Central memory CD8-positive, alpha-beta T cell (primary cell): ENCODE measurements around the gene SSTR5.

Experiments
- ATAC-seq: fragments of 150-1000 bp; cut with Tn5 transposase; replicated peaks from 2 replicates; pipeline ENCODE4 v1.10.0; 2022; ENCODE audit warnings: mild to moderate bottlenecking, moderate FRiP score, moderate number of reproducible peaks; ENCODE audit not compliant: poor library complexity, severe bottlenecking; ENCODE audit errors: extremely low read depth
- DNase-seq, 2 donors: peaks; one replicate each; pipeline ENCODE4 v3.0.0; 2021; ENCODE audit warnings: low spot score in 2 of 2
- H3K27ac Mint-ChIP-seq: one replicate; pipeline ENCODE4 v1.8.0; 2022; ENCODE audit warnings: low read depth, mild to moderate bottlenecking, moderate library complexity, mixed read lengths
- H3K27me3 Mint-ChIP-seq: one replicate; pipeline ENCODE4 v1.8.0; 2022; ENCODE audit warnings: mixed read lengths
- H3K36me3 Mint-ChIP-seq: one replicate; pipeline ENCODE4 v1.8.0; 2022; ENCODE audit warnings: mild to moderate bottlenecking, moderate library complexity, mixed read lengths; ENCODE audit not compliant: insufficient read depth
- H3K4me1 Mint-ChIP-seq: one replicate; pipeline ENCODE4 v1.8.0; 2022; ENCODE audit warnings: mixed read lengths
- H3K4me3 Mint-ChIP-seq: one replicate; pipeline ENCODE4 v1.8.0; 2022; ENCODE audit warnings: mild to moderate bottlenecking, moderate library complexity, mixed read lengths
- H3K9me3 Mint-ChIP-seq: one replicate; pipeline ENCODE4 v1.8.0; 2022; ENCODE audit warnings: mixed read lengths

The SSTR5 gene

GRCh38 chr16:1102333-1102700 is 29.8 kb downstream of the SSTR5 start:
- H3K4me3 Mint-ChIP-seq, result no peak overlapping the region
- DNase-seq, result no peak
- no peak for ATAC-seq
- no peaks in the 10 kb centered on the region for H3K4me1 Mint-ChIP-seq
- H3K27ac Mint-ChIP-seq, result no peak overlapping the region
- H3K27me3 Mint-ChIP-seq, result peaks cover 9% of the 10 kb centered on the region
- H3K9me3 Mint-ChIP-seq, result no peaks in the 10 kb centered on the region
- no peaks in the 10 kb centered on the region for H3K36me3 Mint-ChIP-seq

GRCh38 chr16:1102921-1103635 is 30.5 kb downstream of the SSTR5 start:
- H3K4me1 Mint-ChIP-seq, result no peaks in the 10 kb centered on the region
- peak; percentile 53 to 64 for DNase-seq
- no peak overlapping the region for H3K27ac Mint-ChIP-seq
- no peak overlapping the region for H3K4me3 Mint-ChIP-seq
- H3K9me3 Mint-ChIP-seq, result no peaks in the 10 kb centered on the region
- H3K36me3 Mint-ChIP-seq, result no peaks in the 10 kb centered on the region
- ATAC-seq, result peak; percentile 64
- H3K27me3 Mint-ChIP-seq, result peaks cover 9% of the 10 kb centered on the region

GRCh38 chr16:1103636-1103980 is 31.1 kb downstream of the SSTR5 start:
- ATAC-seq, result no peak
- H3K27ac Mint-ChIP-seq, result no peak overlapping the region
- H3K4me1 Mint-ChIP-seq, result no peaks in the 10 kb centered on the region
- H3K9me3 Mint-ChIP-seq, result no peaks in the 10 kb centered on the region
- H3K27me3 Mint-ChIP-seq, result peaks cover 9% of the 10 kb centered on the region
- no peak overlapping the region for H3K4me3 Mint-ChIP-seq
- no peaks in the 10 kb centered on the region for H3K36me3 Mint-ChIP-seq
- DNase-seq, result no peak

- H3K36me3 Mint-ChIP-seq, result no peaks in the 10 kb centered on the region
- H3K9me3 Mint-ChIP-seq, result no peaks in the 10 kb centered on the region
- no peak overlapping the region for H3K27ac Mint-ChIP-seq
- peaks cover 9% of the 10 kb centered on the region for H3K27me3 Mint-ChIP-seq
- ATAC-seq (no peak), DNase-seq (no peak)
- no peaks in the 10 kb centered on the region for H3K4me1 Mint-ChIP-seq
- H3K4me3 Mint-ChIP-seq, result no peak overlapping the region
Measured at GRCh38 chr16:1105888-1106620, 33.5 kb downstream of the SSTR5 start.

GRCh38 chr16:1106659-1107058 is 34.1 kb downstream of the SSTR5 start:
- DNase-seq, result no peak
- Mint-ChIP-seq H3K27me3 (peaks cover 9% of the 10 kb centered on the region), H3K9me3 (no peaks in the 10 kb centered on the region), H3K4me3 (no peak overlapping the region), H3K4me1 (no peaks in the 10 kb centered on the region), H3K27ac (no peak overlapping the region), H3K36me3 (no peaks in the 10 kb centered on the region)
- ATAC-seq, result no peak

GRCh38 chr16:1107141-1107540 is 34.6 kb downstream of the SSTR5 start:
- H3K27ac Mint-ChIP-seq, result no peak overlapping the region
- no peaks in the 10 kb centered on the region for H3K4me1 Mint-ChIP-seq
- no peak overlapping the region for H3K4me3 Mint-ChIP-seq
- no peaks in the 10 kb centered on the region for H3K36me3 Mint-ChIP-seq
- ATAC-seq (no peak), DNase-seq (no peak)
- peaks cover 9% of the 10 kb centered on the region for H3K27me3 Mint-ChIP-seq
- H3K9me3 Mint-ChIP-seq, result no peaks in the 10 kb centered on the region

- peaks cover 9% of the 10 kb centered on the region for H3K27me3 Mint-ChIP-seq
- no peaks in the 10 kb centered on the region for H3K9me3 Mint-ChIP-seq
- H3K4me3 Mint-ChIP-seq, result no peak overlapping the region
- H3K4me1 Mint-ChIP-seq, result no peaks in the 10 kb centered on the region
- no peak overlapping the region for H3K27ac Mint-ChIP-seq
- ATAC-seq (no peak), DNase-seq (no peak)
- no peaks in the 10 kb centered on the region for H3K36me3 Mint-ChIP-seq
Measured at GRCh38 chr16:1107731-1108130, 35.2 kb downstream of the SSTR5 start.

- Mint-ChIP-seq H3K36me3 (no peaks in the 10 kb centered on the region), H3K9me3 (no peaks in the 10 kb centered on the region), H3K4me1 (no peaks in the 10 kb centered on the region), H3K27me3 (peaks cover 9% of the 10 kb centered on the region), H3K27ac (no peak overlapping the region), H3K4me3 (no peak overlapping the region)
- no peak for ATAC-seq
- DNase-seq, result no peak
Measured at GRCh38 chr16:1108299-1109252, 36.0 kb downstream of the SSTR5 start.

GRCh38 chr16:1109648-1110047 is 37.1 kb downstream of the SSTR5 start:
- no peaks in the 10 kb centered on the region for H3K36me3 Mint-ChIP-seq
- no peaks in the 10 kb centered on the region for H3K9me3 Mint-ChIP-seq
- H3K27ac Mint-ChIP-seq, result no peak overlapping the region
- DNase-seq, result no peak
- ATAC-seq, result no peak
- H3K4me1 Mint-ChIP-seq, result no peaks in the 10 kb centered on the region
- H3K4me3 Mint-ChIP-seq, result no peak overlapping the region
- peaks cover 1% of the 10 kb centered on the region for H3K27me3 Mint-ChIP-seq

- H3K9me3 Mint-ChIP-seq, result no peaks in the 10 kb centered on the region
- H3K36me3 Mint-ChIP-seq, result no peaks in the 10 kb centered on the region
- no peak overlapping the region for H3K27ac Mint-ChIP-seq
- no peaks in the 10 kb centered on the region for H3K27me3 Mint-ChIP-seq
- DNase-seq (no peak), ATAC-seq (no peak)
- H3K4me3 Mint-ChIP-seq, result no peak overlapping the region
- no peaks in the 10 kb centered on the region for H3K4me1 Mint-ChIP-seq
Measured at GRCh38 chr16:1112506-1113184, 40.1 kb downstream of the SSTR5 start.

GRCh38 chr16:1113489-1113888 is 40.9 kb downstream of the SSTR5 start:
- Mint-ChIP-seq H3K9me3 (no peaks in the 10 kb centered on the region), H3K4me3 (no peak overlapping the region), H3K4me1 (no peaks in the 10 kb centered on the region), H3K27ac (no peak overlapping the region), H3K27me3 (no peaks in the 10 kb centered on the region), H3K36me3 (no peaks in the 10 kb centered on the region)
- no peak for DNase-seq
- no peak for ATAC-seq

GRCh38 chr16:1113889-1114526 is 41.5 kb downstream of the SSTR5 start:
- no peaks in the 10 kb centered on the region for H3K4me1 Mint-ChIP-seq
- H3K27me3 Mint-ChIP-seq, result no peaks in the 10 kb centered on the region
- DNase-seq (no peak), ATAC-seq (no peak)
- no peaks in the 10 kb centered on the region for H3K9me3 Mint-ChIP-seq
- H3K27ac Mint-ChIP-seq, result no peak overlapping the region
- no peaks in the 10 kb centered on the region for H3K36me3 Mint-ChIP-seq
- no peak overlapping the region for H3K4me3 Mint-ChIP-seq
